CD4-positive, alpha-beta T cell treated with Interleukin-6 at 100 ng/mL for 8 hours (primary cell): ENCODE measurements around the gene RMDN2.
"Not testable (repeated sequence)": the region's sequence is repeated elsewhere in the genome, so short reads cannot be mapped to it uniquely, and the experiment has no call there.

Experiments used
- DNase-seq: peaks from one replicate; pipeline ENCODE4 v3.0.0-alpha.2; 2020; ENCODE audit warnings: mixed read lengths, low spot score

Gene RMDN2

DNA sequence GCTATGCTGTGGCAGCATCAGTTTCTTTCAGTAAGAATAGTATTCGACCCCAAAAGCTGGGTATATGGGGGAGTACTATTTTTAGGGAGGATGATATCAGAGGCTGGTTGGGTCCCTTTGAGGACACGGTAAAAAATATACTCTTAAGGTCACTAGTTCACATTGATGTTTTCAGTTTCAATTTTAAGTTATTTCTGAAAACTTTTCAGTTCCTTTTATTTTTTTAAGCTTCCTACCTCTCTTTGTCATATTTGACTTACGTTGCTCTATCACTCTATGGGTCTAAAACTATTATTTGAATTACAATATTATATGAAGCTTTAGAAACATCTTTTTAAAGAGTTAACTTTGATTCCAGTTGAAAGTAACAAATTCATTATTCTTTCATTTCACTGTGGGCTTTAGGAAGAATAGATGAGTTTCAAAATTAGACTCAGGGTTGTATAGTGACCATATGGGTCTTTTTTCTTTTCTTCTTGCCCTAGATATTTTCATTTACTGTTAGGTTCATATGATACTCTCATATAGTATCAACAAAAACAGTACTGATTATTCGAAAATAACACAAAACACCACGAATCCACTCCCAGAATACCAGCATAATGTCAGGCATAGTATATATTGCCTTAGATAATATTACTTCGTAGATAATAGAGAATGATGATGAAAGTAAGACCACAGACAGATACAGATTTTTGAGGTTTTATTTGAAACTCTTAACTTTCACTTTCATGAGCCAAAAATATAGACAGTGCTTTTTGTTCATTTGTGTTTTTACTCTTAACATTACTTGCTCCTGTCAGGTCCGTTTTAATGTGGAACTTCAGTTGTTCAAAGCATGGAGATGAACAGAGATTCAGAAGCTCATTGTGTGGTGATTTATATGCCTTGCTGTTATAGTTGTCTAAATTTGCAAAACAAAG is 9.8 kb downstream of the RMDN2 start:
- no peak for DNase-seq

DNA sequence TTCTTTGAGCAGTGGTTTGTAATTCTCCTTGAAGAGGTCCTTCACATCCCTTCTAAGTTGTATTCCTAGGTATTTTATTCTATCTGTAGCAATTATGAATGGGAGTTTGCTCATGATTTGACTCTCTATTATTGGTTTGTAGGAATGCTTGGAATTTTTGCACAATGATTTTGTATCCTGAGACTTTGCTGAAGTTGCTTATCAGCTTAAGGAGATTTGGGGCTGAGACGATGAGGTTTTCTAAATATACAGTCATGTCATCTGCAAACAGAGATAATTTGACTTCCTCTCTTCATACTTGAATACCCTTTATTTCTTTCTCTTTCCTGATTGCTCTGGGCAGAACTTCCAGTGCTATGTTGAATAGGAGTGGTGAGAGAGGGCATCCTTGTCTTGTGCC is 12.5 kb downstream of the RMDN2 start:
- not testable (repeated sequence) for DNase-seq

DNA sequence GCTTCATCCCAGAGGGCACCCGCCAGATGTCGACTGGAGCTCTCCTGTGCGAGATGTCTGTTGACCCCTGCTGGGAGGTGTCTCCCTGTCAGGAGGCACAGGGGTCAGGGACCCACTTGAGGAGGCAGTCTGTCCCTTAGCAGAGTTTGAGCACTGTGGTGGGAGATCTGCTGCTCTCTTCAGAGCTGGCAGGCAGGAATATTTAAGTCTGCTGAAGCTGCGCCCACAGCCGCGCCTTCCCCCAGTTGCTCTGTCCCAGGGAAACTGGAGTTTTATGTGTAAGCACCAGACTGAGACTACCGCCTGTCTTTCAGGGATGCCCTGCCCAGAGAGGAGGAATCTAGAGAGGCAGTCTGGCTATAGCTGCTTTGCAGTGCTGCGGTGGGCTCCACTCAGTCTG is 16.2 kb downstream of the RMDN2 start:
- DNase-seq: not testable (repeated sequence)

DNA sequence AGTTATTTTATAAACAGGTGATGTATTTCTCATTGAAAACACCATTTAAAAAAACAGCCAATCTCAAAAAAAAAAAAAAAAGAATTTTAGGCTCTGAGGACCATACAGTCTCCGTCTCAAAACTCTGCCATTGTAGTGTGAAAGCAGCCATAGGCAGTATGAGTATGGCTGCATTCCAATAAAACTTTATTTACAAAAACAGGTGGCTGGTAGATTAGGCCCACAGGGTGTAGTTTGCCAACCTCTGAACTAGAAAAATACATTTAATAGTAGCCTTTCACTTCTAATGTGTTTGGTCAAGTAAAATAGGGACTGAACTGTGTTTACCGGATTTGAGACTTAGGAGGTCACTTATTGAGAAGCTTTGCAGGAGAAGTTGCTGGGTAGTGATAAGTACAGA is 19.2 kb downstream of the RMDN2 start:
- DNase-seq: no peak

DNA sequence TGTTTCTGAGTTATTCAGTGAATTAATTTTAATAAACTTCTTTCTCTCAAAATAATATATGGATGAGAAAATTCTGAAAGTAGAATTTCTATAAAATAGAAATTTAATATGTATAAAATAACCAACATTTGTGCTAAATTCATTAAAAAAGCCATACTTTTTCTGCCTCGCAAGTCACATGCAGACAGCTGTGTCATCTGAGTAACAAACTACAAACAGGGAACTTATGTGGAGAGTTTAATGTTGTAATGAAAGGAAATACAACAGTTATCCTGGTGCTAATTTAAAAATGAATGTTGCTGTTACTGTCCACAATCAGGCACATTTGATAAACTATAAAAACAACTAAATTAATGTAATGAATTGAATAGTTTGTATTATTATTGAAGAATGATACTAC is 22.2 kb downstream of the RMDN2 start:
- no peak for DNase-seq

DNA sequence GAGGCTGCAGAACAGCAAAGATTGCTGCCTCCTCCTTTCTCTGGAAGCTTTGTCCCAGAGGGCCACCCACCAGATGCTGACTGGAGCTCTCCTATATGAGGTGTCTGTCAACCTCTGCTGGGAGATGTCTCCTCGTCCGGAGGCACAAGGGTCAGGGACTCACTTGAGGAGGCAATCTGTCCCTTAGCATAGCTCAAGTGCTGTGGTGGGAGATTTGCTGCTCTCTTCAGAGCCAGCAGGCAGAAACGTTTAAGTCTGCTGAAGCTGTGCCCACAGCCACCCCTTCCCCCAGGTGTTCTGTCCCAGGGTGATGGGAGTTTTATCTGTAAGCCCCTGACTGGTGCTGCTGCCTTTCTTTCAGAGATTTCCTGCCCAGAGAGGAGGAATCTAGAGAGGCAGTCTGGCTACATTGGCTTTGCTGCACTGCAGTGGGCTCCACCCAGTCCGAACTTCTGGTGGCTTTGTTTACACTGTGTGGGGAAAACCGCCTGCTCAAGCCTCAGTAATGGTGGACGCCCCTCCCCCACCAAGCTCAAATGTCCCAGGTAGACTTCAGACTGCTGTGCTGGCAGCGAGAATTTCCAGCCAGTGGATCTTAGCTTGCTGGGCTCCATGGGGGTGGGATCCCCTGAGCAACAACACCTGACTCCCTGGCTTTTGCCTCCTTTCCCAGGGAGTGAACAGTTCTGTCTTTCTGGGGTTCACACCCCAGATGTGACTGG is 37.1 kb downstream of the RMDN2 start:
- DNase-seq: not testable (repeated sequence)

DNA sequence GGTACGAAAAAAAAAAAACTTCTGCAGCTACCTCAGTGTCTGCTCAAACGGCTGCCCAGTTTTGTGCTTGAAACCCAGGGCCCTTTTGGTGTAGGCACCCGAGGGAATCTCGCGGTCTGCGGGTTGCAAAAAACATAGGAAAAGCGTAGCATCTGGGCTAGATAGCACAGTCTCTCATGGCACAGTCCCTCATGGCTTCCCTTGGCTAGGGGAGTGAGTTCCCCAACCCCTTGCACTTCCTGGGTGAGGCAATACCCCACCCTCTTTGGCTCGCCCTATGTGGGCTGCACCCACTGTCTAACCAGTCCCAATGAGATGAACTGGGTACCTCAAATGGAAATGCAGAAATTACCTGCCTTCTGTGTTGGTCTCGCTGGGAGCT is 37.6 kb downstream of the RMDN2 start:
- not testable (repeated sequence) for DNase-seq

DNA sequence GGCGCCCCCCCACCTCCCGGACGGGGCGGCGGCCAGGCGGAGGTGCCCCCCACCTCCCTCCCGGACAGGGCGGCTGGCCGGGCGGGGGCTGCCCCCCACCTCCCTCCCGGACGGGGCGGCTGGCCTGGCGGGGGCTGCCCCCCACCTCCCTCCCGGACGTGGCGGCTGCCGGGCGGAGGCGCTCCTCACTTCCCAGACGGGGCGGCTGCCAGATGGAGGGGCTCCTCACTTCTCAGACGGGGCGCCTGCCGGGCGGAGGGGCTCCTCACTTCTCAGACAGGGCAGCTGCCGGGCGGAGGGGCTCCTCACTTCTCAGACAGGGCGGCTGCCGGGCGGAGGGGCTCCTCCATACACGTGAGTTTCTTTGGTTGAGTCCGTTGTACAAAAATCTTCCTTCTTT is 38.8 kb downstream of the RMDN2 start:
- not testable (repeated sequence) for DNase-seq

DNA sequence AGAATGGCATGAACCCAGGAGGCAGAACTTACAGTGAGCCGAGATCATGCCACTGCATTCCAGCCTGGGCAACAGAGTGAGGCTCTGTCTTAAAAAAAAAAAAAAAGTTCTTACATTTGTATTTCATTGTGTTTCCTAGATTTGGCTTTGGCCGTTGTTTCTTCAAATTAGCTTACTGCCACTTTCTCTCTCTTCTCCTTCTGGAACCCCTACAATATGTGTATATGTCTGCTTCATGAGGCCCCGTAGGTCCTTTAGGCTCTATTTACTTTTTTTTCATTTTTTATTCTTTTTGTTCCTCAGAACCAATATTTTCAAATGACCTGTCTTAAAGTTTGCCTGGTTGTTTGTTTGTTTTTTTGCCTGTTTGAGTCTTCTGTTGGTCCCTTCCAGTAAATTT is 41.2 kb downstream of the RMDN2 start:
- no peak for DNase-seq

DNA sequence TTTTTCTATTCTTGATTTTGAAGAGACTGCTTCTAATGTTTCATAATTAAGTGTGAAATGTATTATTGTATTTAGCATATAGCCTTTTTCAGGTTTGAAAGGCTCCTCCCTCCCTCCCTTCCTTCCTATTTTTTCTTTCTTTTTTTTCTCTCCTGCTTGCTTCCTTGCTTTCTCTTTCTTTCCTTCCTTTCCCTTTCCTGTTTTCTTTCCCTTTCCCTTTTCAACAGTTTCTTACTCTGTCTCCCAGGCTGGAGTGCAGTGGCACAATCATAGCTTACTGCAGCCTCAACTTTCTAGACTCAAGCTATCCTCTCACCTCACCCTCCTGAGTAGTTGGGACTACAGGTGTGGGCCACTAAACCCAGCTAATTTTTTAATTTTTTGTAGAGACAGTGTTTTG is 44.6 kb downstream of the RMDN2 start:
- no peak for DNase-seq

DNA sequence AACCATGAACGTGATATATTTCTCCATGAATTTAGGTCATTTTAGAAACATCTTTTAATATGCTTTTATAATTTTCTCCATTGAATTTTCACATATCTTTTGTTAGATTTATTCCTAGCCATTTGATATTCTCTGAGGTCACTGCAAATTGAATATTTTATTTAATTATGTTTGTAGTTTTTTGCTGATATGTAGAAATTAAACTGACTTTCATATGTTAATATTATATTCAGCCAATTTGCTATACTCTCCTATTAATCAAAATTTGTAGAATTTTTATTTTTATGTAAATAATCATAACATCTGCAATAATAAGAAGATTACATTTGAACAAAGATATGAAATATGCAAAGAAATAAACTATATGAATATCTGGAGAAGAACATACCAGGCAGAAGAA is 46.9 kb downstream of the RMDN2 start:
- no peak for DNase-seq

DNA sequence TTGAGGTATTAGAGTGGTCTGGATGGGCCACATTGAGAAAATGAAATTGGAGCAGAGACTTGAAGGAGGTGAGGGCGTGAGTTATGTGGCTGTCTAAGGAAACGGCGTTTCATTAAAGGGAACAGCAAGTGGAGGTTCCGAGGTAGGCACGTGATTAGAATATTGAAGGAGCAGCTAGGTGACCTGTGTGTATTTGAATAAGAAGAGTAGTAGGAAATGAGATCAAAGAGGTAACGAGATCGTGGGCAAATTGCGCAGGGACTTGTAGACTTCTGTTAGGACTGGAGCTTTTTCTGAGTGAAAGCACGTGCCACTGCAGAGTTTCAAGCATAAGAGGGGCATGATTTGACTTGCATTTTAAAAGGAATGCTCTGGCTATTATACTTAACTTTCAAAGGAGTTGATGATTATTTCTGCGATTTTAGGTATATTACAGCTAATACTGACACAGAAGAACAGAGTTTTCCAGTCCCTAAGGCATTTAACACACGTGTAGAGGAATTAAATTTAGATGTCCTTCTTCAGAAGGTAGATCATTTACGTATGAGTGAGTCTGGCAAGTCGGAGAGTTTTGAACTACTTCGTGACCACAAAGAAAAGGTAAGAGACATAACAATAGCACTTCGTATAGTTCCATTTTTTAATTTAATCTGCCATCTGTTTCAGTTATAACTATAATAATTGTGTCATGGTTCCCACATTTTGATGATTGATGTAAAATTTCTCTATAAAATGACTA is 48.7 kb downstream of the RMDN2 start:
- DNase-seq: no peak

DNA sequence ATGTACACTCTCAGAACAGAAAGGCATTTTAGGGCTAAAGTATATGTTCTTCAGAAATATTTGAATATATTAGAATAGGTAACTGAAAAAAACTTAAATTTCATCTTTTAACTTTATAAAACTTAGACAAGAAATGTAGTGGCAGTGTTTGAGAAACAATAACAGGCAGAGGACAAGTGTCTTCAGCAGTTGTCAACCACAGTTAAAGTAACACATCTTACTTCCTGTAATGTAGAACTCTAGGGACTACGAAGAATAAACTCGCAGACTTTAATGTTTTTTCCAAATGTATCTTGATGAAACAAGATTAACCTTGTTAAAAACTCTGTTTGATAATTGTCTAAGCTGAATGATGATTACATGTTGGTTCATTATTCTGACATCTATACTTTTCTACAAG is 50.7 kb downstream of the RMDN2 start:
- DNase-seq: no peak

DNA sequence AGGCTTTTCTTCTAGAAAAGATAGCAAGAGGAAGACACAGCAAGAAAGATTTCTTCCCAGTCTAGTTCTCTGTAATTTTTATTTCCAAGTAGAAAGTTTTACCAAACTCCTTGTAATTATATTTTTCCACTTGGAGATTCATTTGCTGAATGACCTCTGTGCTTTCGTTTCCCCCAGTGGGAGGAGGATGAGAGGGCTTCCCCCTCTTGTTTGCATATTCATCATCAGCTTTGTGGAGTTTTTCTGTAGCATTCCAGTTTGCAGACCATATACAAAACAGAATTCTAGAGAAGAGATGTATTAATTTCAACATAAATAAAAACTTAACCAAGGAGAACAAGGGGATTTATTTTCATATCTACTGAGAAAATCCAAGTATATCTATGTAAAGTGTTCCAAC is 51.3 kb downstream of the RMDN2 start:
- no peak for DNase-seq

DNA sequence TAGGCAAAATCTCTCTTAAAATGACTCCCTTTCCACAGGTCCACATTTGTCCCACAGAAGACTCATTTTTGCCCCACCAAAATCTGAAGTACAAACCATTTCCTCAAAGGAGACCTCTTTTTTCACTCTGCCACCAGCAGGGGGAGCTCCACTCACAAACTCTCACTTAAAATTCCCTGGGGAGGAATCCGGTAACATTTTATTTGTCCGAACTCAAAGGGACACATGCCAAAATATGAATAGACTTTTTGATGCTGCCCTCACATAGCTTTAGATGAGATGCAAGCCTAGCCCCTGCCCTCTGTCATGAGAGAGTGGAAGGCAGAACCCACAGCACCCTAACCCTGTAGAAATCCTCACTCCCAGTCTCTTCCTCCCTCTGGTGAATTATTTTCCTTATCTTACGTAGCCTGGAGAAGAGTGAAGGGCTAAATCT is 57.1 kb downstream of the RMDN2 start:
- DNase-seq: peak; percentile 46

DNA sequence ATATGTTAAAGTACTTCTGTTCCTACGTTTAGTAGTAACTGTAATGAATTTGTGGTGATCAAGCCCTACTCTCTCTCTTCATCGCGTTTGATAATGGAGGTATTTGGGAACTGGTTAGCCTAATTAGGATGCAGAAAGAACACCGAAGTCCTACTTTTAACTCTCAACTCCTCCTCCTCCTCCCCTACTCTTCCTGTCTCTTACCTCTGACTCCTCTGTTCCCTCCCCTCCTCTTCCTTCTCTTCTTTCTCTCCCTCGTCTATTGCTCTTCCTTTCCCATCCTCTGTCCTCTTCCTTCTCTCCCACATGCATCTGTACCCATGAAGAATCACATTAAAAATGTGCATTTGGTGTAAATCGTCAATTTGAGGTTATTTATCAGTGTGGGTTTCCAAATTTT is 57.8 kb downstream of the RMDN2 start:
- DNase-seq: no peak

DNA sequence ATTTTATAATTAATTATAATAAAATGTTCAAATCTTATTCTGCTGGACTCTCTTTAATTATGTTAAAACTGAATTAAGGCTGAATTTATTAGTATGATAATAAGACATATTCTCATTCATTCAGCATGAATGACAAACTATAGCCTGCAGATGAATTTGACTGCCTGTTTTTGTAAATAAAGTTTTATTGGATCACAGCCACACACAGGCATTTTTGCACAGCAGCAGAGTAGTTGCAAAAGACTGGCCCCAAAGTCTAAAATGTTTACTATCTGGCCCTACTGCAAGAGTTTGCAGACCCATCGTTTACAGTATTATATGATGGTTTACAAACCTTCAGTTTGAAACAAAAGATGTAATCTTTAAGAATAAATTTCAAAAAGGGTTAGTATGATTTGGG is 58.6 kb downstream of the RMDN2 start:
- DNase-seq: no peak

DNA sequence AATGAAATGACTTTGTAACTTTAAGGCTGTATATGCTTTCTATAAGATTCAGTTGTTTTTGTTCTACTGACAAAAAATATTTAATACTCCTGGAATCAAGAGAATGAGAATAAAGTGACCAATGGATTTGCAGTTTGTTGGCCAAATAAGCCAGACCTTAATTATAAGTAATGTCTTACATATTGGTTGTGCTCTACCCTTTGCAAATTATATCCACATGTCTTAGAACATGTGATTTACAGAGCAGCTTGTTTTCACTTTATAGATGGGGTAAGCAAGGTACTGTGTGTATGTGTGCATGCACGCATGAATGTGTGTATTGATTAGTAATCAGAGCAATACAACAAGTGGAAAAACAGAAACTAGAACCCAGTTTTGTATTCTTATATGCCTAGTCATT is 59.1 kb downstream of the RMDN2 start:
- no peak for DNase-seq

DNA sequence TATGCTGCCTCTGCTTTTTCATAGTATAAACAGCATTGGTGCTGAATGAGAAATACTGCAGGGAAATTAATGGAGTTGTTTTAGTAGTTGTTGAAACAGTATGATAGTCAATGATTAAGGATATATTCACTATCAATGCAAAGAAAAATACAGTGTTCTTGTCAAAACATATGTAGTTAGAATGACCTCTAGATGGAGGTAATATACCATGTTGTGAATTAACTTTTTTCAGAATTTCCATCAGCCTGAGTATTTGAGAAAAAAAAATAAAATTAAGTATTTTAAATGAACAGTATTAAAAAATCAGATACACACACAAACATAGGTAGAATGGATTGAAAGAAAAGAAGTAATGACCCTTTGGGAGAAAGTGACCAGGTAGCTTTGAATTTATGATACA is 59.5 kb downstream of the RMDN2 start:
- DNase-seq: no peak

DNA sequence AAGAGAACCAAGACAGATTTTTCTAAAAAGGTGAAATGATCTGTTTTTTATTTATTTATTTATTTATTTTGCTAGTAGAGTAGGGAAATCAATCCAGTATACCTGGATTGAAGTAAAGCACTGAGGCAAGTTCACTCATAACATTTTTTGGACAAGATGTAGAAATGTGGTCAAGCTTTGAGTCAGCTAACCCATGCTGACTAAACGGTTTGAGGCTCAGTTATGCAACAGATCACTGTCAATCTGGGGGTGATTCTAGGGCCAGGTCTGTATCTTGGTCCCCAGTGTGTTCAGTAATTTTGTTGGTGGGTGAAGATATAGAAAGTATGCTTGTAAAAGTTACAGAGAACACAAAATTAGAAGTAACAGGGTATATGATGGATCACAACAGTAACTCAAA is 60.2 kb downstream of the RMDN2 start:
- DNase-seq: no peak

DNA sequence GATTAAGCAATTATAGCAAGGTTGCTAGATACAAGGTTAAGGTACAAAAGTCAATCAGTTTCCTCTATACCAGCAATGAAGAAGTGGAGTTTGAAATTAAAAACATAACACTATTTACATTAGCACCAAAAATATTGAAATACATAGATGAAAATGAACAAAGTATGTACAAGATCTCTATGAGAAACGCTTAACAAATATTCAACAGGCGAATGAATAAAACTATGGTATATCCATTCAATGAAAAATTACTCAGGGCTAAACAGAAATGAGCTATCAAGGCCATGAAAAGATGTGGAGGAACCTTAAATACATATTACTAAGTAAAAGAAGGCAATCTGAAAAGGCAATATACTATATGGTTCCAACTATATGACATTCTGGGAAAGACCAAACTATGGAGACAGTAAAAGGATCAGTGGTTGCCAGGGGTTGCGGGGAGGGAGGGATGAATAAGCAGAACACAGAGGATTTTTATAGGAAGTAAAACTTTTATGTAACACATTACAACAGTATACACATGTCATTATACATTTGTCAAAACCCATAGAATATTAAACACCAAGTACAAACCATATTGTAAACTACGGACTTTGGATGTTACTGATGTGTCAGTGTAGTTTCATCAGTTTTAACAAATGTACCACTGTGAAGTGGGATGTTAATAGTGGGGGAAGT is 62.1 kb downstream of the RMDN2 start:
- no peak for DNase-seq

DNA sequence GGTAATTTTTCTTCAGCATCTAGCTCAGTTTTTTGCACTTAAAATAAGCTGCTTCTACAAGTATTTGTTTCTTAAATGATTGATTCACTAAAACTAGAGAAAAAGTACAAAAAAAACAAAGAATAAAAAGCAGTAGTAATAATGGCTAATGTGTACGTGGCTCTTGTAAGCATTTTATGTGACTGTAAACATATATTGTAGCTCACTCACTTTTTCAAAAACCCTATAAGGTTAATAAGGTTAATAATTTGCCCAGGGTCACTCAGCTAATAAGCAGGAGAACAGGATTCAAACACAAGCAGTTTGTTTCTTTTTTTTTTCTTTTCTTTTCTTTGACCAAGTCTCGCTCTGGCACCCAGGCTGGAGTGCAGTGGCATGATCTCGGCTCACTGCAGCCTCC is 67.5 kb downstream of the RMDN2 start:
- no peak for DNase-seq
